IMR-90 (cell line): ENCODE measurements around the gene PSMB2. TPM values are rescaled to one million over a fixed set of nuclear protein-coding genes. Genes with fewer than 3 reads are reported as not detected.

Source experiments
- ATAC-seq: fragments of 200-7000 bp; cut with Tn5 transposase; 2 replicates; pipeline ENCODE4 v1.9.1; 2020; ENCODE audit warnings: low read depth, mild to moderate bottlenecking, moderate library complexity
- BruUV-seq: library from RNA; stranded (reverse); fragments of 400-500 nt; replicated peaks from 2 replicates; lab custom pipeline; 2021; lab: Mats Ljungman, UMichigan
- CTCF ChIA-PET: fragments of 300-600 bp; formaldehyde crosslinking; extraction: SDS; loops from one replicate; lab custom pipeline; 2021; ENCODE audit warnings: antibody characterized with exemption; lab: Yijun Ruan, JAX
- POLR2A ChIA-PET: fragments of 300-600 bp; sonication (Branson Sonifier 250); formaldehyde crosslinking; loops from one replicate; lab custom pipeline; 2022; ENCODE audit warnings: antibody characterized with exemption; ENCODE audit not compliant: unreplicated experiment; lab: Charles Lee
- DNase-seq: peaks from one replicate; pipeline ENCODE4 v3.0.0; 2013
- H2AFZ ChIP-seq: replicated peaks from 2 replicates; pipeline ENCODE3; 2013; ENCODE audit warnings: low read length, mild to moderate bottlenecking; ENCODE audit not compliant: poor library complexity
- H2AK5ac ChIP-seq: 2 replicates; pipeline ENCODE4 v1.6.1; 2013; ENCODE audit warnings: low read depth, low read length, inconsistent platforms
- H2AK9ac ChIP-seq: replicated peaks from 2 replicates; pipeline ENCODE3; 2013; ENCODE audit warnings: mild to moderate bottlenecking, low read depth, low read length, moderate library complexity; ENCODE audit not compliant: poor library complexity
- H2BK120ac ChIP-seq: 2 replicates; pipeline ENCODE4 v1.6.1; 2013; ENCODE audit warnings: low read depth, low read length, inconsistent platforms
- H2BK15ac ChIP-seq: 3 replicates; pipeline ENCODE4 v1.6.1; 2013; ENCODE audit warnings: low read depth, low read length, inconsistent platforms
- H2BK20ac ChIP-seq: 2 replicates; pipeline ENCODE4 v1.6.1; 2013; ENCODE audit warnings: low read depth, mild to moderate bottlenecking, inconsistent platforms, low read length, moderate library complexity
- H2BK5ac ChIP-seq: 2 replicates; pipeline ENCODE4 v1.6.1; 2013; ENCODE audit warnings: mild to moderate bottlenecking, low read depth, low read length, inconsistent platforms; ENCODE audit not compliant: poor library complexity, severe bottlenecking
- H3K14ac ChIP-seq: replicated peaks from 2 replicates; pipeline ENCODE4 v1.6.1; 2013; ENCODE audit warnings: low read depth, low read length, inconsistent platforms
- H3K18ac ChIP-seq: 2 replicates; pipeline ENCODE4 v1.6.1; 2013; ENCODE audit warnings: low read depth, low read length, control low read depth
- H3K23ac ChIP-seq: 2 replicates; pipeline ENCODE4 v1.6.1; 2013; ENCODE audit warnings: low read depth, low read length, inconsistent platforms
- H3K27ac ChIP-seq: 2 replicates; pipeline ENCODE4 v1.5.1; 2013; ENCODE audit warnings: mild to moderate bottlenecking, control low read depth, low read length; ENCODE audit not compliant: insufficient read depth
- H3K27me3 ChIP-seq: 2 replicates; pipeline ENCODE4 v1.6.1; 2013; ENCODE audit warnings: low read length; ENCODE audit not compliant: control insufficient read depth, insufficient read depth
- H3K36me3 ChIP-seq: 2 replicates; pipeline ENCODE4 v1.6.1; 2013; ENCODE audit warnings: low read length, mixed read lengths; ENCODE audit not compliant: control insufficient read depth, insufficient read depth
- H3K4ac ChIP-seq: 2 replicates; pipeline ENCODE4 v1.6.1; 2013; ENCODE audit warnings: low read depth, low read length, inconsistent platforms
- H3K4me1 ChIP-seq: 2 replicates; pipeline ENCODE4 v1.6.1; 2013; ENCODE audit warnings: low read length, mixed read lengths; ENCODE audit not compliant: control insufficient read depth, insufficient read depth
- H3K4me2 ChIP-seq: 2 replicates; pipeline ENCODE4 v1.6.1; 2013; ENCODE audit warnings: low read depth, mild to moderate bottlenecking, control low read depth, low read length, moderate library complexity
- H3K4me3 ChIP-seq: 2 replicates; pipeline ENCODE4 v1.5.1; 2013; ENCODE audit warnings: low read depth, mild to moderate bottlenecking, control low read depth, low read length, moderate library complexity; ENCODE audit not compliant: insufficient read depth
- H3K56ac ChIP-seq: 2 replicates; pipeline ENCODE4 v1.6.1; 2013; ENCODE audit warnings: low read length, inconsistent platforms; ENCODE audit not compliant: insufficient read depth; ENCODE audit errors: extremely low read depth
- H3K79me1 ChIP-seq, 2 experiments: 2 replicates each; pipeline ENCODE4 v1.6.1; 2013; ENCODE audit warnings: low read length in 2 of 2, inconsistent platforms in 1 of 2, low read depth in 1 of 2
- H3K9ac ChIP-seq: 2 replicates; pipeline ENCODE4 v1.6.1; 2013; ENCODE audit warnings: low read depth, low read length, control low read depth
- H3K9me1 ChIP-seq: 2 replicates; pipeline ENCODE4 v1.6.1; 2013; ENCODE audit warnings: low read length, inconsistent platforms; ENCODE audit not compliant: insufficient read depth
- H3K9me3 ChIP-seq: 2 replicates; pipeline ENCODE4 v1.6.1; 2013; ENCODE audit warnings: low read length; ENCODE audit not compliant: control insufficient read depth, insufficient read depth
- H4K20me1 ChIP-seq: 2 replicates; pipeline ENCODE4 v1.6.1; 2013; ENCODE audit warnings: low read length, inconsistent platforms; ENCODE audit not compliant: insufficient read depth
- H4K5ac ChIP-seq: 2 replicates; pipeline ENCODE4 v1.6.1; 2013; ENCODE audit warnings: mild to moderate bottlenecking, low read depth, low read length, control low read depth
- H4K8ac ChIP-seq, 2 experiments: 2 replicates each; pipeline ENCODE4 v1.6.1; 2013; ENCODE audit warnings: low read depth in 2 of 2, low read length in 2 of 2, control low read depth in 1 of 2, inconsistent platforms in 1 of 2
- H4K91ac ChIP-seq: 2 replicates; pipeline ENCODE4 v1.6.1; 2013; ENCODE audit warnings: low read depth, low read length, inconsistent platforms; ENCODE audit not compliant: insufficient read depth
- CHD1 ChIP-seq: IDR thresholded peaks from 2 replicates; pipeline ENCODE4 v1.6.1; 2012; ENCODE audit warnings: low read depth, low read length, improper control_type of control experiment
- MAZ ChIP-seq: IDR thresholded peaks from 2 replicates; pipeline ENCODE4 v1.6.1; 2012; ENCODE audit warnings: low read depth, mild to moderate bottlenecking, low read length, improper control_type of control experiment, moderate library complexity, borderline replicate concordance
- MXI1 ChIP-seq: IDR thresholded peaks from 2 replicates; pipeline ENCODE4 v1.6.1; 2012; ENCODE audit warnings: low read depth, mild to moderate bottlenecking, low read length, moderate library complexity, borderline replicate concordance
- NFE2L2 ChIP-seq: fragments of 150-350 bp; IDR thresholded peaks from 2 replicates; pipeline ENCODE4 v1.6.1; 2016; ENCODE audit warnings: low read depth, mild to moderate bottlenecking, low read length
- RAD21 ChIP-seq: IDR thresholded peaks from 2 replicates; pipeline ENCODE4 v1.6.1; 2012; ENCODE audit warnings: low read length, improper control_type of control experiment
- RCOR1 ChIP-seq: IDR thresholded peaks from 2 replicates; pipeline ENCODE4 v1.6.1; 2012; ENCODE audit warnings: mild to moderate bottlenecking, low read length, improper control_type of control experiment; ENCODE audit not compliant: insufficient replicate concordance
- RFX5 ChIP-seq: IDR thresholded peaks from 2 replicates; pipeline ENCODE4 v1.8.0; 2012; ENCODE audit warnings: low read depth, mild to moderate bottlenecking, low read length, moderate library complexity
- WGBS, 2 experiments: methylation state at CpG; one replicate each; pipeline versions ENCODE4 v1.1.5 to v1.1.7; 2013; ENCODE audit warnings: missing lambda C conversion rate in 2 of 2; ENCODE audit not compliant: insufficient read length in 1 of 2; ENCODE audit errors: extremely low coverage in 2 of 2; 5-methylcytosine and 5-hydroxymethylcytosine counted together
- dilution Hi-C: fragments of 300-500 bp; cut with HindIII; formaldehyde crosslinking; loops from one replicate; pipeline ENCODE4 v1.14.3; 2018; ENCODE audit warnings: low sequenced_read_pairs; ENCODE audit not compliant: unreplicated experiment
- in situ Hi-C: fragments of 300-500 bp; cut with MboI; formaldehyde crosslinking; loops from 3 replicates; pipeline ENCODE4 v1.14.3; 2019; ENCODE audit warnings: low sequenced_read_pairs, inconsistent platforms, mixed read lengths
- intact Hi-C: fragments of 100-400 bp; cut with micrococcal nuclease; formaldehyde crosslinking; loops from 2 replicates; pipeline ENCODE4 v1.10.0; 2022
- polyA plus RNA-seq, 3 experiments: library from polyadenylated mRNA; depleted of rRNA; stranded (reverse); fragments of >200 nt; gene quantifications; 2 replicates each; pipeline ENCODE4 v1.2.3, GENCODE V29; 2012; ENCODE audit warnings: low replicate concordance in 1 of 3
- total RNA-seq: library from RNA; depleted of rRNA; stranded (reverse); fragments of >200 nt; gene quantifications from 2 replicates; pipeline ENCODE4 v1.2.3, GENCODE V29; 2012
- TF ChIP-seq, protein P1 (sequence below): fragments of 150-350 bp; IDR thresholded peaks from 2 replicates; pipeline ENCODE4 v1.6.1; 2016; ENCODE audit warnings: low read depth, mild to moderate bottlenecking, low read length, moderate library complexity, borderline replicate concordance
- TF ChIP-seq, protein P2 (sequence below): conservative IDR thresholded peaks from 2 replicates; pipeline ENCODE4 v1.5.1; 2012; ENCODE audit warnings: mild to moderate bottlenecking, low read depth, low read length, improper control_type of control experiment
- TF ChIP-seq, protein P3 (sequence below): fragments of 150-350 bp; IDR thresholded peaks from 2 replicates; pipeline ENCODE4 v1.6.1; 2017; ENCODE audit warnings: mild to moderate bottlenecking, antibody characterized with exemption, low read length, low read depth

PSMB2 gene
- total and polyA plus RNA-seq, 2 of the 4 experiments (the other 2 are of a cell fraction), result 23.8 to 86.2 TPM

DNA sequence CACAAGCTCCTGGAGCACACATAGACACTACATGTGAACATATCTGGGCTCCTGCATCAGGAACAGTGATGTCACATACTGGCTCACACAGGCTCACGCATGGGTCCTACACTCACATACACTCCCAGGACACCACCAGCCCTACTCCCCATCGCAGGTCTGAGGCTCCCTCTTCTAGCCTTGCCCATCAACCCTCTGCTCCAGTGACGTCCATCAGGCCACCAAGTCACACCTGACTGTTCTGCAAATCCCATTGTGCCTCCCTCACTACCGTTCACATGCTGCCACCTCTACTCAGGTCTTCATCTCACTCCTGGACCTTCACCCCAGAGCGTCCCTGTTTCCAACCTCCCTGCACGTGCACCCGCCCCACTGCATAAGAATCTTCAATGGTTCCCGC lies 50.1 kb downstream of the PSMB2 start:
- H4K91ac ChIP-seq, result no peak overlapping the region
- no peak for ATAC-seq
- no peak overlapping the region for H2AFZ ChIP-seq
- in situ Hi-C loops, result no loop called here
- dilution Hi-C loops, result no loop called here
- no peaks in the 10 kb centered on the region for H3K79me1 ChIP-seq
- no peaks in the 10 kb centered on the region; the same call in 1 of the 2 replicates for H4K20me1 ChIP-seq
- H3K27ac ChIP-seq, result no peak overlapping the region
- H2BK20ac ChIP-seq, result no peak overlapping the region
- ChIA-PET POLR2A (no interaction called here), CTCF (no interaction called here)
- no peak overlapping the region for H3K18ac ChIP-seq
- BruUV-seq, result no TSS peak
- H3K4me3 ChIP-seq, result no peak overlapping the region
- no peak overlapping the region for H3K14ac ChIP-seq
- no peak overlapping the region for H2BK120ac ChIP-seq
- no peak overlapping the region for H2AK9ac ChIP-seq
- TF ChIP-seq, protein P1, sequence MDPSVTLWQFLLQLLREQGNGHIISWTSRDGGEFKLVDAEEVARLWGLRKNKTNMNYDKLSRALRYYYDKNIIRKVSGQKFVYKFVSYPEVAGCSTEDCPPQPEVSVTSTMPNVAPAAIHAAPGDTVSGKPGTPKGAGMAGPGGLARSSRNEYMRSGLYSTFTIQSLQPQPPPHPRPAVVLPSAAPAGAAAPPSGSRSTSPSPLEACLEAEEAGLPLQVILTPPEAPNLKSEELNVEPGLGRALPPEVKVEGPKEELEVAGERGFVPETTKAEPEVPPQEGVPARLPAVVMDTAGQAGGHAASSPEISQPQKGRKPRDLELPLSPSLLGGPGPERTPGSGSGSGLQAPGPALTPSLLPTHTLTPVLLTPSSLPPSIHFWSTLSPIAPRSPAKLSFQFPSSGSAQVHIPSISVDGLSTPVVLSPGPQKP, result no peak
- TF ChIP-seq MAZ, result no peak
- no peak for TF ChIP-seq CHD1
- TF ChIP-seq, protein P2, sequence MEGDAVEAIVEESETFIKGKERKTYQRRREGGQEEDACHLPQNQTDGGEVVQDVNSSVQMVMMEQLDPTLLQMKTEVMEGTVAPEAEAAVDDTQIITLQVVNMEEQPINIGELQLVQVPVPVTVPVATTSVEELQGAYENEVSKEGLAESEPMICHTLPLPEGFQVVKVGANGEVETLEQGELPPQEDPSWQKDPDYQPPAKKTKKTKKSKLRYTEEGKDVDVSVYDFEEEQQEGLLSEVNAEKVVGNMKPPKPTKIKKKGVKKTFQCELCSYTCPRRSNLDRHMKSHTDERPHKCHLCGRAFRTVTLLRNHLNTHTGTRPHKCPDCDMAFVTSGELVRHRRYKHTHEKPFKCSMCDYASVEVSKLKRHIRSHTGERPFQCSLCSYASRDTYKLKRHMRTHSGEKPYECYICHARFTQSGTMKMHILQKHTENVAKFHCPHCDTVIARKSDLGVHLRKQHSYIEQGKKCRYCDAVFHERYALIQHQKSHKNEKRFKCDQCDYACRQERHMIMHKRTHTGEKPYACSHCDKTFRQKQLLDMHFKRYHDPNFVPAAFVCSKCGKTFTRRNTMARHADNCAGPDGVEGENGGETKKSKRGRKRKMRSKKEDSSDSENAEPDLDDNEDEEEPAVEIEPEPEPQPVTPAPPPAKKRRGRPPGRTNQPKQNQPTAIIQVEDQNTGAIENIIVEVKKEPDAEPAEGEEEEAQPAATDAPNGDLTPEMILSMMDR, result no peak
- no peak for TF ChIP-seq MXI1
- TF ChIP-seq RAD21, result no peak
- TF ChIP-seq RCOR1, result no peak
- TF ChIP-seq, protein P3, sequence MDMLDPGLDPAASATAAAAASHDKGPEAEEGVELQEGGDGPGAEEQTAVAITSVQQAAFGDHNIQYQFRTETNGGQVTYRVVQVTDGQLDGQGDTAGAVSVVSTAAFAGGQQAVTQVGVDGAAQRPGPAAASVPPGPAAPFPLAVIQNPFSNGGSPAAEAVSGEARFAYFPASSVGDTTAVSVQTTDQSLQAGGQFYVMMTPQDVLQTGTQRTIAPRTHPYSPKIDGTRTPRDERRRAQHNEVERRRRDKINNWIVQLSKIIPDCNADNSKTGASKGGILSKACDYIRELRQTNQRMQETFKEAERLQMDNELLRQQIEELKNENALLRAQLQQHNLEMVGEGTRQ, result no peak
- no peak for TF ChIP-seq RFX5
- TF ChIP-seq NFE2L2, result no peak
- H3K9ac ChIP-seq, result no peak overlapping the region
- no peak overlapping the region for H3K23ac ChIP-seq
- intact Hi-C loops, result no loop called here
- DNase-seq, result no peak
- H2AK5ac ChIP-seq, result no peak overlapping the region
- H3K36me3 ChIP-seq, result peaks cover 3% of the 10 kb centered on the region
- H3K9me1 ChIP-seq, result peaks cover 21% of the 10 kb centered on the region
- H4K5ac ChIP-seq, result no peak overlapping the region
- no peak overlapping the region for H2BK15ac ChIP-seq
- H3K4ac ChIP-seq, result no peak overlapping the region
- no peaks in the 10 kb centered on the region for H3K27me3 ChIP-seq
- no peaks in the 10 kb centered on the region for H3K9me3 ChIP-seq
- H3K4me1 ChIP-seq, result no peaks in the 10 kb centered on the region
- H3K56ac ChIP-seq, result no peak overlapping the region
- H2BK5ac ChIP-seq, result no peak overlapping the region
- 80% methylated on average over 1 of the region's 8 CpGs; no CpG with 5 or more reads in 1 of the 2 experiments for WGBS, 2 experiments
- no peak overlapping the region for H4K8ac ChIP-seq
- H3K4me2 ChIP-seq, result no peak overlapping the region
